GM12878 (cell line): ENCODE results near the gene LARGE1. TPM values are rescaled to one million over a fixed set of nuclear protein-coding genes. Genes with fewer than 3 reads are reported as not detected.

ENCODE experiments used
- ATAC-seq: fragments of 200-7000 bp; cut with Tn5 transposase; 3 replicates; pipeline ENCODE4 v1.9.1; 2020; ENCODE audit warnings: mild to moderate bottlenecking, moderate library complexity
- BruUV-seq: library from RNA; stranded (reverse); fragments of 400-500 nt; replicated peaks from 2 replicates; lab custom pipeline; 2021; lab: Mats Ljungman, UMichigan
- CTCF ChIA-PET: fragments of 300-600 bp; sonication (Branson Sonifier 250); formaldehyde crosslinking; extraction: SDS; loops from one replicate; lab custom pipeline; 2021; ENCODE audit warnings: inconsistent platforms; lab: Yijun Ruan, JAX
- POLR2A ChIA-PET: fragments of 350-600 bp; formaldehyde crosslinking; extraction: SDS; loops from one replicate; lab custom pipeline; 2021; ENCODE audit warnings: inconsistent platforms; lab: Charles Lee
- RAD21 ChIA-PET: fragments of 300-600 bp; sonication (Branson Sonifier 250); formaldehyde crosslinking; loops from one replicate; lab custom pipeline; 2023; ENCODE audit warnings: antibody characterized with exemption; ENCODE audit not compliant: unreplicated experiment; lab: Charles Lee
- SMC1A ChIA-PET: fragments of 300-600 bp; sonication (Branson Sonifier 250); formaldehyde crosslinking; loops from one replicate; lab custom pipeline; 2023; ENCODE audit not compliant: unreplicated experiment, uncharacterized antibody; lab: Charles Lee
- DNase-seq: peaks from one replicate; pipeline ENCODE4 v3.0.0-alpha.2; 2011; ENCODE audit warnings: low read depth, low spot score
- FAIRE-seq: peaks from 3 replicates; lab custom pipeline; 2011; peaks lifted over from hg19 to GRCh38; lab: Jason Lieb, UNC
- H2AFZ ChIP-seq: 2 replicates; pipeline ENCODE4 v1.6.0; 2011; ENCODE audit warnings: low read depth, low read length, control low read depth; ENCODE audit not compliant: control insufficient read depth
- H3K27ac ChIP-seq: 2 replicates; pipeline ENCODE4 v1.5.1; 2011; ENCODE audit warnings: control low read depth; ENCODE audit not compliant: control insufficient read depth, insufficient read depth
- H3K27me3 ChIP-seq, 2 experiments: replicated peaks in 1 of 2; 2 replicates each; pipeline versions ENCODE4 v1.6.0 to v1.6.1; 2011; ENCODE audit warnings: low read length in 1 of 2; ENCODE audit not compliant: control insufficient read depth in 2 of 2, insufficient read depth in 2 of 2
- H3K36me3 ChIP-seq, 2 experiments: 2 replicates each; pipeline ENCODE4 v1.5.1; 2011; ENCODE audit warnings: low read length in 1 of 2; ENCODE audit not compliant: control insufficient read depth in 2 of 2, insufficient read depth in 2 of 2
- H3K4me1 ChIP-seq: 2 replicates; pipeline ENCODE4 v1.6.1; 2011; ENCODE audit warnings: mild to moderate bottlenecking, low read length, moderate library complexity, mixed read lengths; ENCODE audit not compliant: control insufficient read depth, insufficient read depth
- H3K4me2 ChIP-seq: 2 replicates; pipeline ENCODE4 v1.6.0; 2011; ENCODE audit warnings: control low read depth; ENCODE audit not compliant: control insufficient read depth, insufficient read depth
- H3K4me3 ChIP-seq: fragments of 200-600 bp; sonication (generic); 2 replicates; pipeline ENCODE4 v1.5.1; 2016
- H3K79me2 ChIP-seq: 2 replicates; pipeline ENCODE4 v1.6.0; 2011; ENCODE audit warnings: low read length; ENCODE audit not compliant: control insufficient read depth, insufficient read depth
- H3K9ac ChIP-seq: 2 replicates; pipeline ENCODE4 v1.8.0; 2011; ENCODE audit warnings: low read length, control low read depth, mixed read lengths; ENCODE audit not compliant: control insufficient read depth, insufficient read depth
- H3K9me3 ChIP-seq: replicated peaks from 3 replicates; pipeline ENCODE4 v1.5.1; 2011; ENCODE audit warnings: mild to moderate bottlenecking, low read length; ENCODE audit not compliant: control insufficient read depth, insufficient read depth
- H4K20me1 ChIP-seq: 2 replicates; pipeline ENCODE4 v1.6.0; 2011; ENCODE audit not compliant: control insufficient read depth, insufficient read depth
- BHLHE40 ChIP-seq, 2 experiments: fragments of 450-650 bp in 1 of 2; IDR thresholded peaks; 2 replicates each; pipeline ENCODE4 v1.6.1; 2011 to 2017; ENCODE audit warnings: low read depth in 2 of 2, borderline replicate concordance in 1 of 2, improper control_type of control experiment in 1 of 2, low read length in 1 of 2, mild to moderate bottlenecking in 1 of 2
- CBX5 ChIP-seq: sonication (generic); IDR thresholded peaks from 2 replicates; pipeline ENCODE4 v1.6.1; 2016; ENCODE audit warnings: low read depth, moderate library complexity, mild to moderate bottlenecking, inconsistent platforms
- CEBPB ChIP-seq, 2 experiments: fragments of 150-350 bp in 1 of 2; IDR thresholded peaks; 2 replicates each; pipeline ENCODE4 v1.6.1; 2012 to 2014; ENCODE audit warnings: low read depth in 2 of 2, low read length in 2 of 2, borderline replicate concordance in 1 of 2, inconsistent platforms in 1 of 2
- EP300 ChIP-seq, 2 experiments: fragments of 150-350 bp in 1 of 2; IDR thresholded peaks; 2 replicates each; pipeline ENCODE4 v1.6.1; 2011 to 2012; ENCODE audit warnings: low read depth in 2 of 2, low read length in 2 of 2, borderline replicate concordance in 1 of 2, improper control_type of control experiment in 1 of 2, inconsistent platforms in 1 of 2; ENCODE audit not compliant: control insufficient read depth in 1 of 2
- IKZF1 ChIP-seq: fragments of 450-650 bp; conservative IDR thresholded peaks from 2 replicates; pipeline ENCODE4 v1.6.1; 2017; ENCODE audit warnings: antibody characterized with exemption, mild to moderate bottlenecking
- IKZF2 ChIP-seq, 2 experiments: fragments of 450-650 bp; IDR thresholded peaks; 2 replicates each; pipeline ENCODE4 v1.6.1; 2017; ENCODE audit warnings: mild to moderate bottlenecking in 2 of 2, moderate library complexity in 2 of 2
- IRF4 ChIP-seq: IDR thresholded peaks from 2 replicates; pipeline ENCODE4 v1.6.1; 2011; ENCODE audit warnings: low read depth, low read length
- SMAD5 ChIP-seq: IDR thresholded peaks from 2 replicates; pipeline ENCODE4 v1.6.1; 2016; ENCODE audit warnings: antibody characterized with exemption, low read depth
- SREBF1 ChIP-seq: IDR thresholded peaks from 2 replicates; pipeline ENCODE4 v1.6.1; 2012; ENCODE audit warnings: mild to moderate bottlenecking, low read length
- TCF12 ChIP-seq: IDR thresholded peaks from 2 replicates; pipeline ENCODE4 v1.6.1; 2011; ENCODE audit warnings: low read depth, mild to moderate bottlenecking, low read length
- TCF7 ChIP-seq: IDR thresholded peaks from 2 replicates; pipeline ENCODE4 v1.6.1; 2014; ENCODE audit warnings: antibody characterized with exemption, borderline replicate concordance
- ZBED1 ChIP-seq: IDR thresholded peaks from 2 replicates; pipeline ENCODE4 v1.6.1; 2016; ENCODE audit warnings: borderline replicate concordance
- ZNF24 ChIP-seq: fragments of 450-650 bp; IDR thresholded peaks from 2 replicates; pipeline ENCODE4 v1.6.1; 2017; ENCODE audit warnings: antibody characterized with exemption, mild to moderate bottlenecking
- WGBS: methylation state at CpG from one replicate; pipeline ENCODE4 v1.1.6; 2016; ENCODE audit warnings: low lambda C conversion rate; ENCODE audit not compliant: insufficient replicate concordance, insufficient coverage; ENCODE audit errors: missing lambda C conversion rate; 5-methylcytosine and 5-hydroxymethylcytosine counted together
- in situ Hi-C: fragments of 300-500 bp; cut with MboI; formaldehyde crosslinking; loops from 9 replicates; pipeline ENCODE4 v1.14.3; 2018; ENCODE audit warnings: mixed read lengths
- intact Hi-C: fragments of 100-400 bp; cut with micrococcal nuclease; formaldehyde crosslinking; loops from one replicate; pipeline ENCODE4 v1.14.2; 2022; ENCODE audit not compliant: unreplicated experiment
- polyA plus RNA-seq, 11 experiments: library from polyadenylated mRNA; depleted of rRNA in 4 of 11; unstranded in 6 of 11; stranded (reverse) in 5 of 11; fragments of >200 nt; fragmentation: Nextera tagmentation in 4 of 11; fragmentation: Illumina TruSeq in 1 of 11; extraction: Ambion mirVana in 4 of 11; extraction: Trizol in 1 of 11; gene quantifications; 1 replicate in 1 of 11; 2 replicates in 10 of 11; pipeline versions ENCODE4 v1.2.1 to v1.2.3, GENCODE V29; 2011 to 2016; ENCODE audit warnings: inconsistent platforms in 2 of 11, missing spikeins in 2 of 11, low read depth in 1 of 11
- total RNA-seq, 4 experiments: library from RNA; depleted of rRNA in 3 of 4; stranded (reverse); fragments of >200 nt in 3 of 4; fragmentation: Illumina TruSeq in 1 of 4; extraction: Trizol in 1 of 4; gene quantifications; 2 replicates each; pipeline versions ENCODE4 v1.2.1 to v1.2.3, GENCODE V29; 2013 to 2021
- TF ChIP-seq, protein P1 (sequence below): fragments of 450-650 bp; IDR thresholded peaks from 2 replicates; pipeline ENCODE4 v1.6.1; 2017; ENCODE audit warnings: borderline replicate concordance
- TF ChIP-seq, protein P2 (sequence below): IDR thresholded peaks from 2 replicates; pipeline ENCODE4 v1.6.1; 2012; ENCODE audit warnings: low read length, inconsistent platforms

Gene LARGE1
- total and polyA plus RNA-seq, 10 of the 15 experiments (the other 5 are each of a cell fraction or from before 2014, with no cell fraction given), result 3.2 to 41.4 (median 17.3) TPM

DNA sequence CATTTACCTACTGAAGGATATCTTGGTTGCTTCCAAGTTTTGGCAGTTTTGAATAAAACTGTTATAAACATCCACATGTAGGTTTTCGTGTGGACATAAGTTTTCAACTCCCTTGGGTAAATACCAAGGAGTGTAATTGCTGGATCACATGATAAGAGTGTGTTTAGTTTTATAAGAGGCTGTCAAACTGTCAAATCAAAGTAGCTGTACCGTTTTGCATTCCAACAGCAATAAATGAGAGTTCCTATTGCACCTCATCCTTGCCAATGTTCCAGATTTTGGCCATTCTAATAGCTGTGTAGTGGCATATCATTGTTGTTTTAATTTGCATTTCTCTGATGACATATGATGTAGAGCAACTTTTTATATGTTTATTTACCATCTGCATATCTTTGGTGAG, 671.3 kb downstream of the LARGE1 start:
- intact Hi-C loops, result no loop called here
- ATAC-seq, result no peak
- CTCF ChIA-PET, result interaction anchor here (0.5 to 2.9 kb wide), 4 partner anchors 22 to 37 kb away, joined by 3 to 16 read pairs (median 6); no protein-coding TSS in a partner anchor

DNA sequence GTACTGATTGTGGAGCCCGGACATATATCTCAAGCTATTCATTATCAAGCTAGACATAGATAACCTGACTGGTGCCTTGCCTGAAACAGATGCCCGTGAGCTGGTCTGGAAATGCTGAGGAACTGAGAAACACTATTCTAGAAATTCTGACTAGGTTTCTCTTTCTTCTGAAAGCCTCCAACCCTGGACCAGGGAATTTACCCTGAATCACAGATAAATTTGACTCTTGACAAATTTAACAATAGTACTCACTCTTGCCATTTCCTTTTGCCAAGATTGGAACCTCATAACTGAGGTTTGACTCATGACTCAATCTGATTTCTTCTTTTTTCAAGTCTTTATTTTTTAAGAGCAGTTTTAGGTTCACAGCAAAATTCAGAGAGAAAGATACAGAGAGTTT, 672.5 kb downstream of the LARGE1 start:
- peaks cover 10% of the 10 kb centered on the region for H3K9me3 ChIP-seq
- peak; percentile 89 for ATAC-seq
- TF ChIP-seq IKZF1, result peak; percentile 53
- TF ChIP-seq SREBF1, result no peak
- TF ChIP-seq TCF7, result 0 out of 2 replicates have a peak, but pooled peaks have one; percentile 27
- TF ChIP-seq, protein P1, sequence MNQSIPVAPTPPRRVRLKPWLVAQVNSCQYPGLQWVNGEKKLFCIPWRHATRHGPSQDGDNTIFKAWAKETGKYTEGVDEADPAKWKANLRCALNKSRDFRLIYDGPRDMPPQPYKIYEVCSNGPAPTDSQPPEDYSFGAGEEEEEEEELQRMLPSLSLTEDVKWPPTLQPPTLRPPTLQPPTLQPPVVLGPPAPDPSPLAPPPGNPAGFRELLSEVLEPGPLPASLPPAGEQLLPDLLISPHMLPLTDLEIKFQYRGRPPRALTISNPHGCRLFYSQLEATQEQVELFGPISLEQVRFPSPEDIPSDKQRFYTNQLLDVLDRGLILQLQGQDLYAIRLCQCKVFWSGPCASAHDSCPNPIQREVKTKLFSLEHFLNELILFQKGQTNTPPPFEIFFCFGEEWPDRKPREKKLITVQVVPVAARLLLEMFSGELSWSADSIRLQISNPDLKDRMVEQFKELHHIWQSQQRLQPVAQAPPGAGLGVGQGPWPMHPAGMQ, result no peak
- TF ChIP-seq IKZF2 (IDR thresholded peaks at IDR 0.05), result peak; percentile 73 to 75
- no peak for TF ChIP-seq CEBPB (IDR thresholded peaks at IDR 0.05; ENCODE audit: borderline replicate concordance in 1 of 2, low read depth in 2 of 2, low read length in 2 of 2)
- TF ChIP-seq, protein P2, sequence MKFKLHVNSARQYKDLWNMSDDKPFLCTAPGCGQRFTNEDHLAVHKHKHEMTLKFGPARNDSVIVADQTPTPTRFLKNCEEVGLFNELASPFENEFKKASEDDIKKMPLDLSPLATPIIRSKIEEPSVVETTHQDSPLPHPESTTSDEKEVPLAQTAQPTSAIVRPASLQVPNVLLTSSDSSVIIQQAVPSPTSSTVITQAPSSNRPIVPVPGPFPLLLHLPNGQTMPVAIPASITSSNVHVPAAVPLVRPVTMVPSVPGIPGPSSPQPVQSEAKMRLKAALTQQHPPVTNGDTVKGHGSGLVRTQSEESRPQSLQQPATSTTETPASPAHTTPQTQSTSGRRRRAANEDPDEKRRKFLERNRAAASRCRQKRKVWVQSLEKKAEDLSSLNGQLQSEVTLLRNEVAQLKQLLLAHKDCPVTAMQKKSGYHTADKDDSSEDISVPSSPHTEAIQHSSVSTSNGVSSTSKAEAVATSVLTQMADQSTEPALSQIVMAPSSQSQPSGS, result peak; percentile 76
- TF ChIP-seq BHLHE40 (IDR thresholded peaks at IDR 0.05; ENCODE audit: borderline replicate concordance in 1 of 2, low read depth in 2 of 2, low read length in 1 of 2), result peak; percentile 47 to 51; a peak in 2 of 4 replicates
- TF ChIP-seq EP300 (IDR thresholded peaks at IDR 0.05; ENCODE audit: borderline replicate concordance in 1 of 2, control insufficient read depth in 1 of 2, low read depth in 2 of 2, low read length in 2 of 2), result 0 out of 4 replicates have a peak, but pooled peaks of 1 of the 2 experiments have one; percentile 35
- no peak for TF ChIP-seq ZBED1
- no peak for TF ChIP-seq IRF4
- peak; percentile 32; the same call in 1 of the 2 replicates for TF ChIP-seq ZNF24

More for the DNA sequence above, 671.3 kb downstream of the LARGE1 start:
- no peak overlapping the region; the same call in 1 of the 2 replicates for H2AFZ ChIP-seq
- H3K4me3 ChIP-seq, result no peak overlapping the region
- H3K36me3 ChIP-seq, result no peaks in the 10 kb centered on the region
- H3K9ac ChIP-seq, result no peak overlapping the region
- ChIA-PET POLR2A (interaction anchor here (2.0 kb wide), 1 partner anchor 22 kb away, joined by 11 read pairs; no protein-coding TSS in a partner anchor), SMC1A (interaction anchor here (6.0 kb wide), 1 partner anchor 24 kb away, joined by 83 read pairs; no protein-coding TSS in a partner anchor), RAD21 (interaction anchor here (5.7 kb wide), 1 partner anchor 23 kb away, joined by 40 read pairs; no protein-coding TSS in a partner anchor)
- peaks cover 18% of the 10 kb centered on the region for H3K4me1 ChIP-seq
- in situ Hi-C loops, result no loop called here
- no peak overlapping the region for H3K4me2 ChIP-seq
- no peaks in the 10 kb centered on the region for H4K20me1 ChIP-seq
- TF ChIP-seq TCF12, result no peak
- no peak for TF ChIP-seq CBX5
- TF ChIP-seq SMAD5, result no peak
- peaks cover 9% of the 10 kb centered on the region; the same call in 2 of the 3 replicates for H3K9me3 ChIP-seq
- FAIRE-seq (no peak), DNase-seq (no peak)
- no peaks in the 10 kb centered on the region for H3K27me3 ChIP-seq
- no TSS peak for BruUV-seq
- peak overlapping the region; percentile 67 for H3K27ac ChIP-seq
- no peaks in the 10 kb centered on the region for H3K79me2 ChIP-seq
- 43% methylated on average over 2 of the region's 2 CpGs for WGBS

More for the DNA sequence above, 672.5 kb downstream of the LARGE1 start:
- POLR2A ChIA-PET, result interaction anchor here (2.0 kb wide), 1 partner anchor 23 kb away, joined by 11 read pairs; no protein-coding TSS in a partner anchor
- WGBS, result 0% methylated on average over 2 of the region's 2 CpGs
- Histone ChIP-seq H4K20me1 (no peaks in the 10 kb centered on the region), H2AFZ (no peak overlapping the region), H3K79me2 (no peaks in the 10 kb centered on the region), H3K4me3 (no peak overlapping the region), H3K4me2 (peak overlapping the region; percentile 57; the same call in 1 of the 2 replicates), H3K36me3 (no peaks in the 10 kb centered on the region), H3K27ac (peak overlapping the region; percentile 67), H3K4me1 (peaks cover 20% of the 10 kb centered on the region), H3K27me3 (no peaks in the 10 kb centered on the region), H3K9ac (no peak overlapping the region)
- CTCF ChIA-PET, result interaction anchor here (0.8 to 2.9 kb wide), 10 partner anchors 11 to 38 kb away, joined by 3 to 16 read pairs (median 4); no protein-coding TSS in a partner anchor
- DNase-seq (peak; percentile 81), FAIRE-seq (no peak)
- in situ Hi-C loops, result no loop called here
- intact Hi-C loops, result loop anchor here (1.0 kb wide), 1 partner anchor 25 kb away; no protein-coding TSS in a partner anchor
- SMC1A ChIA-PET, result interaction anchor here (0.7 to 6.0 kb wide), 8 partner anchors 13 to 1882 kb away, joined by 3 to 83 read pairs (median 4); no protein-coding TSS in a partner anchor
- RAD21 ChIA-PET, result interaction anchor here (0.9 to 5.7 kb wide), 7 partner anchors 10 to 52 kb away, joined by 3 to 40 read pairs (median 5); no protein-coding TSS in a partner anchor
- BruUV-seq, result no TSS peak
